ENCODE results near the gene MT1G.

Gene MT1G

GRCh38 chr16:56635441-56635967, 32.4 kb downstream of the MT1G start:
- Histone ChIP-seq H3K36me3 (ENCODE audit: insufficient read depth, low read length) (no peaks in the 10 kb centered on the region), H3K79me2 (ENCODE audit: insufficient read depth, low read length) (no peaks in the 10 kb centered on the region), H3K4me3 (ENCODE audit: low read length, poor library complexity, severe bottlenecking) (no peak overlapping the region), H3K9me2 (replicated peaks; ENCODE audit: low read depth, low read length) (no peaks in the 10 kb centered on the region), H4K20me1 (ENCODE audit: insufficient read depth, low read length, poor library complexity, severe bottlenecking) (no peaks in the 10 kb centered on the region), H3K27me3 (ENCODE audit: insufficient read depth, low read length, poor library complexity, severe bottlenecking) (no peaks in the 10 kb centered on the region), H3K9me3 (ENCODE audit: insufficient read depth, low read depth, low read length) (no peaks in the 10 kb centered on the region), H3F3A (ENCODE audit: low read depth) (no peaks in the 10 kb centered on the region), H3K4me2 (ENCODE audit: low read depth, low read length, poor library complexity, severe bottlenecking) (no peak overlapping the region), H2AFZ (ENCODE audit: low read length) (no peak overlapping the region), H3K4me1 (ENCODE audit: insufficient read depth, low read length, poor library complexity, severe bottlenecking) (no peaks in the 10 kb centered on the region), H3K9ac (ENCODE audit: low read depth, low read length, poor library complexity, severe bottlenecking) (no peak overlapping the region)
- no peak for TF ChIP-seq EZH2phosphoT487 (IDR thresholded peaks at IDR 0.05; ENCODE audit: borderline replicate concordance)
- TF ChIP-seq CTCF (conservative IDR thresholded peaks at IDR 0.05; ENCODE audit: low read length) = no peak

GRCh38 chr16:56634715-56635440, 33.0 kb downstream of the MT1G start:
- H2AFZ ChIP-seq (ENCODE audit: low read length) = no peak overlapping the region
- no peak overlapping the region for H3K4me3 ChIP-seq (ENCODE audit: low read length, poor library complexity, severe bottlenecking)
- H3K9ac ChIP-seq (ENCODE audit: low read depth, low read length, poor library complexity, severe bottlenecking) = no peak overlapping the region
- H3K4me2 ChIP-seq (ENCODE audit: low read depth, low read length, poor library complexity, severe bottlenecking) = no peak overlapping the region
- H3K27me3 ChIP-seq (ENCODE audit: insufficient read depth, low read length, poor library complexity, severe bottlenecking) = no peaks in the 10 kb centered on the region
- H3K36me3 ChIP-seq (ENCODE audit: insufficient read depth, low read length) = no peaks in the 10 kb centered on the region
- H3K4me1 ChIP-seq (ENCODE audit: insufficient read depth, low read length, poor library complexity, severe bottlenecking) = no peaks in the 10 kb centered on the region
- H3K9me2 ChIP-seq (replicated peaks; ENCODE audit: low read depth, low read length) = no peaks in the 10 kb centered on the region
- H3F3A ChIP-seq (ENCODE audit: low read depth) = no peaks in the 10 kb centered on the region
- no peaks in the 10 kb centered on the region for H4K20me1 ChIP-seq (ENCODE audit: insufficient read depth, low read length, poor library complexity, severe bottlenecking)
- TF ChIP-seq EZH2phosphoT487 (IDR thresholded peaks at IDR 0.05; ENCODE audit: borderline replicate concordance) (no peak), CTCF (conservative IDR thresholded peaks at IDR 0.05; ENCODE audit: low read length) (no peak)
- H3K9me3 ChIP-seq (ENCODE audit: insufficient read depth, low read depth, low read length) = no peaks in the 10 kb centered on the region
- no peaks in the 10 kb centered on the region for H3K79me2 ChIP-seq (ENCODE audit: insufficient read depth, low read length)

GRCh38 chr16:56633535-56633934, 34.3 kb downstream of the MT1G start:
- no peaks in the 10 kb centered on the region for H3K4me1 ChIP-seq (ENCODE audit: insufficient read depth, low read length, poor library complexity, severe bottlenecking)
- no peak overlapping the region for H3K4me2 ChIP-seq (ENCODE audit: low read depth, low read length, poor library complexity, severe bottlenecking)
- no peak overlapping the region for H3K4me3 ChIP-seq (ENCODE audit: low read length, poor library complexity, severe bottlenecking)
- TF ChIP-seq EZH2phosphoT487 (IDR thresholded peaks at IDR 0.05; ENCODE audit: borderline replicate concordance) (no peak), CTCF (conservative IDR thresholded peaks at IDR 0.05; ENCODE audit: low read length) (no peak)
- H3F3A ChIP-seq (ENCODE audit: low read depth) = no peaks in the 10 kb centered on the region
- no peaks in the 10 kb centered on the region for H3K9me3 ChIP-seq (ENCODE audit: insufficient read depth, low read depth, low read length)
- H3K9ac ChIP-seq (ENCODE audit: low read depth, low read length, poor library complexity, severe bottlenecking) = no peak overlapping the region
- H4K20me1 ChIP-seq (ENCODE audit: insufficient read depth, low read length, poor library complexity, severe bottlenecking) = no peaks in the 10 kb centered on the region
- no peaks in the 10 kb centered on the region for H3K27me3 ChIP-seq (ENCODE audit: insufficient read depth, low read length, poor library complexity, severe bottlenecking)
- no peaks in the 10 kb centered on the region for H3K79me2 ChIP-seq (ENCODE audit: insufficient read depth, low read length)
- no peaks in the 10 kb centered on the region for H3K9me2 ChIP-seq (replicated peaks; ENCODE audit: low read depth, low read length)
- H3K36me3 ChIP-seq (ENCODE audit: insufficient read depth, low read length) = no peaks in the 10 kb centered on the region
- H2AFZ ChIP-seq (ENCODE audit: low read length) = no peak overlapping the region

All from Loucy (cell line).